ENCODE results near the gene CSE1L. TPM values are rescaled to one million over a fixed set of nuclear protein-coding genes. Genes with fewer than 3 reads are reported as not detected.
"Not testable (repeated sequence)": the region's sequence is repeated elsewhere in the genome, so short reads cannot be mapped to it uniquely, and the experiment has no call there.

The CSE1L gene, protein sequence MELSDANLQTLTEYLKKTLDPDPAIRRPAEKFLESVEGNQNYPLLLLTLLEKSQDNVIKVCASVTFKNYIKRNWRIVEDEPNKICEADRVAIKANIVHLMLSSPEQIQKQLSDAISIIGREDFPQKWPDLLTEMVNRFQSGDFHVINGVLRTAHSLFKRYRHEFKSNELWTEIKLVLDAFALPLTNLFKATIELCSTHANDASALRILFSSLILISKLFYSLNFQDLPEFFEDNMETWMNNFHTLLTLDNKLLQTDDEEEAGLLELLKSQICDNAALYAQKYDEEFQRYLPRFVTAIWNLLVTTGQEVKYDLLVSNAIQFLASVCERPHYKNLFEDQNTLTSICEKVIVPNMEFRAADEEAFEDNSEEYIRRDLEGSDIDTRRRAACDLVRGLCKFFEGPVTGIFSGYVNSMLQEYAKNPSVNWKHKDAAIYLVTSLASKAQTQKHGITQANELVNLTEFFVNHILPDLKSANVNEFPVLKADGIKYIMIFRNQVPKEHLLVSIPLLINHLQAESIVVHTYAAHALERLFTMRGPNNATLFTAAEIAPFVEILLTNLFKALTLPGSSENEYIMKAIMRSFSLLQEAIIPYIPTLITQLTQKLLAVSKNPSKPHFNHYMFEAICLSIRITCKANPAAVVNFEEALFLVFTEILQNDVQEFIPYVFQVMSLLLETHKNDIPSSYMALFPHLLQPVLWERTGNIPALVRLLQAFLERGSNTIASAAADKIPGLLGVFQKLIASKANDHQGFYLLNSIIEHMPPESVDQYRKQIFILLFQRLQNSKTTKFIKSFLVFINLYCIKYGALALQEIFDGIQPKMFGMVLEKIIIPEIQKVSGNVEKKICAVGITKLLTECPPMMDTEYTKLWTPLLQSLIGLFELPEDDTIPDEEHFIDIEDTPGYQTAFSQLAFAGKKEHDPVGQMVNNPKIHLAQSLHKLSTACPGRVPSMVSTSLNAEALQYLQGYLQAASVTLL
- total RNA-seq (100 to 1,000 TPM in 1 of 2 donors, 10 to 100 TPM in 1; 74.5 to 131 TPM), polyA plus RNA-seq (ENCODE audit: insufficient read length in 2 of 2) (10 to 100 TPM; 84.2 to 92.5 TPM)
- long read RNA-seq, donor 1, transcript CSE1L-201 (25 exons, 3,553 nt): major isoform, 15 of 173 reads
- long read RNA-seq, donor 1, partial matches to known transcripts: 145 of 173 reads
- long read RNA-seq, donor 1, other reads (novel, unspliced or antisense): 12 of 173 reads
- long read RNA-seq, donor 2, transcript CSE1L-201 (25 exons, 3,553 nt): major isoform, 9 of 27 reads
- long read RNA-seq, donor 2, partial matches to known transcripts: 18 of 27 reads
- long read RNA-seq, donor 2, other reads (novel, unspliced or antisense): 0 of 27 reads
- long read RNA-seq, donor 3, transcript CSE1L-201 (25 exons, 3,553 nt): major isoform, 6 of 34 reads
- long read RNA-seq, donor 3, partial matches to known transcripts: 27 of 34 reads
- long read RNA-seq, donor 3, other reads (novel, unspliced or antisense): 0 of 34 reads
- long read RNA-seq, donor 4, transcript CSE1L-201 (25 exons, 3,553 nt): major isoform, 9 of 101 reads
- long read RNA-seq, donor 4, partial matches to known transcripts: 92 of 101 reads
- long read RNA-seq, donor 4, other reads (novel, unspliced or antisense): 0 of 101 reads

- Histone ChIP-seq H3K36me3 (ENCODE audit: control insufficient read depth, insufficient read depth, low read length) (peaks cover 3% of the 10 kb centered on the region), H3K27ac (ENCODE audit: low read depth, low read length) (peak within 1 kb of the TSS; percentile 96), H3K4me1 (ENCODE audit: control insufficient read depth, insufficient read depth, low read length) (peaks cover 13% of the 10 kb centered on the region), H3K4me3 (ENCODE audit: low read depth, low read length) (peak within 1 kb of the TSS; percentile 98), H3K27me3 (ENCODE audit: control insufficient read depth, insufficient read depth, low read length) (no peaks in the 10 kb centered on the region), H3K9me3 (ENCODE audit: control insufficient read depth, insufficient read depth, low read length) (no peaks in the 10 kb centered on the region)
- peak; percentile 86 to 98 (median 92) for DNase-seq (ENCODE audit: low read depth in 4 of 6, low spot score in 6 of 6)
- under 1% methylated on average over 80 of the region's 80 CpGs for WGBS (ENCODE audit: insufficient coverage)
Measured at GRCh38 chr20:49046087-49046900, at the start of gene CSE1L. CSE1L (plus strand) TSS chr20:49046312; CDS start chr20:49058464, 12,152 bp downstream.

GRCh38 chr20:48999890-49000870 lies 45.9 kb upstream of the CSE1L start:
- H3K4me3 ChIP-seq (ENCODE audit: low read depth, low read length): no peak overlapping the region
- H3K27ac ChIP-seq (ENCODE audit: low read depth, low read length): no peak overlapping the region
- peaks cover 41% of the 10 kb centered on the region for H3K36me3 ChIP-seq (ENCODE audit: control insufficient read depth, insufficient read depth, low read length)
- DNase-seq (ENCODE audit: low read depth in 4 of 6, low spot score in 6 of 6): no peak
- no peaks in the 10 kb centered on the region for H3K27me3 ChIP-seq (ENCODE audit: control insufficient read depth, insufficient read depth, low read length)
- no peaks in the 10 kb centered on the region for H3K4me1 ChIP-seq (ENCODE audit: control insufficient read depth, insufficient read depth, low read length)
- 86% methylated on average over 1 of the region's 3 CpGs for WGBS (ENCODE audit: insufficient coverage)
- no peaks in the 10 kb centered on the region for H3K9me3 ChIP-seq (ENCODE audit: control insufficient read depth, insufficient read depth, low read length)

- Histone ChIP-seq H3K27ac (ENCODE audit: low read depth, low read length) (no peak overlapping the region), H3K36me3 (ENCODE audit: control insufficient read depth, insufficient read depth, low read length) (peaks cover 45% of the 10 kb centered on the region), H3K4me3 (ENCODE audit: low read depth, low read length) (no peak overlapping the region), H3K9me3 (ENCODE audit: control insufficient read depth, insufficient read depth, low read length) (no peaks in the 10 kb centered on the region), H3K4me1 (ENCODE audit: control insufficient read depth, insufficient read depth, low read length) (no peaks in the 10 kb centered on the region), H3K27me3 (ENCODE audit: control insufficient read depth, insufficient read depth, low read length) (no peaks in the 10 kb centered on the region)
- WGBS (ENCODE audit: insufficient coverage): no CpG with 5 or more reads among the region's 7 CpGs
- no peak for DNase-seq (ENCODE audit: low read depth in 4 of 6, low spot score in 6 of 6)
Measured at GRCh38 chr20:49001741-49002140, 44.4 kb upstream of the CSE1L start.

GRCh38 chr20:49006446-49006980 lies 39.6 kb upstream of the CSE1L start:
- Histone ChIP-seq H3K36me3 (ENCODE audit: control insufficient read depth, insufficient read depth, low read length) (peaks cover 35% of the 10 kb centered on the region), H3K27ac (ENCODE audit: low read depth, low read length) (no peak overlapping the region), H3K4me3 (ENCODE audit: low read depth, low read length) (no peak overlapping the region), H3K9me3 (ENCODE audit: control insufficient read depth, insufficient read depth, low read length) (no peaks in the 10 kb centered on the region), H3K27me3 (ENCODE audit: control insufficient read depth, insufficient read depth, low read length) (no peaks in the 10 kb centered on the region), H3K4me1 (ENCODE audit: control insufficient read depth, insufficient read depth, low read length) (no peaks in the 10 kb centered on the region)
- WGBS (ENCODE audit: insufficient coverage): 92% methylated on average over 7 of the region's 8 CpGs
- peak in 1 of 6 donors; percentile 21 for DNase-seq (ENCODE audit: low read depth in 4 of 6, low spot score in 6 of 6)

- 96% methylated on average over 8 of the region's 12 CpGs for WGBS (ENCODE audit: insufficient coverage)
Measured at GRCh38 chr20:49009899-49010631, 36.0 kb upstream of the CSE1L start.

DNA sequence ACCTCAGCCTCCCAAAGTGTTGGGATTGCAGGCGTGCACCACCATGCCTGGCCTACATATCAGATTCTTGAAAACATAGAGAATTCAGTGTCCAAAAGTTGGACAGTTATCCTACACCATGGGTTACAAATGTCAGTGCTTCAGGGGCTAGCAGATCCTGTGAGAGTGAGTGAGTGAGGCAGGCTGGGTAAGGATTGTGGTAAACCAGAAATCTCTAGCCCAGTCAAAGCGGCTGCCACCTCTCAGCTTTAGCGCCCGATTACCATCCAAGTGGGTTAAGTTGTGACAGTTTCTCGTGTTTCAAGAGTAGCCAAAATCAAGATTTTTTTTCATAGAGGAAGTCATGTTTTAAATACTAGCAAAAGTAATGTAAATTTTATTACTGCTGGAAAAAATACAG lies 21.9 kb upstream of the CSE1L start:
- no peak for DNase-seq (ENCODE audit: low read depth in 4 of 6, low spot score in 6 of 6)
- Histone ChIP-seq H3K4me3 (ENCODE audit: low read depth, low read length) (no peak overlapping the region), H3K4me1 (ENCODE audit: control insufficient read depth, insufficient read depth, low read length) (no peaks in the 10 kb centered on the region), H3K27ac (ENCODE audit: low read depth, low read length) (no peak overlapping the region), H3K27me3 (ENCODE audit: control insufficient read depth, insufficient read depth, low read length) (no peaks in the 10 kb centered on the region), H3K9me3 (ENCODE audit: control insufficient read depth, insufficient read depth, low read length) (no peaks in the 10 kb centered on the region), H3K36me3 (ENCODE audit: control insufficient read depth, insufficient read depth, low read length) (peaks cover 39% of the 10 kb centered on the region)
- WGBS (ENCODE audit: insufficient coverage): 83% methylated on average over 1 of the region's 5 CpGs

More at GRCh38 chr20:49009899-49010631, 36.0 kb upstream of the CSE1L start:
- H3K27ac ChIP-seq (ENCODE audit: low read depth, low read length): no peak overlapping the region
- H3K9me3 ChIP-seq (ENCODE audit: control insufficient read depth, insufficient read depth, low read length): no peaks in the 10 kb centered on the region
- no peak for DNase-seq (ENCODE audit: low read depth in 4 of 6, low spot score in 6 of 6)
- no peaks in the 10 kb centered on the region for H3K27me3 ChIP-seq (ENCODE audit: control insufficient read depth, insufficient read depth, low read length)
- peaks cover 40% of the 10 kb centered on the region for H3K36me3 ChIP-seq (ENCODE audit: control insufficient read depth, insufficient read depth, low read length)
- no peak overlapping the region for H3K4me3 ChIP-seq (ENCODE audit: low read depth, low read length)
- H3K4me1 ChIP-seq (ENCODE audit: control insufficient read depth, insufficient read depth, low read length): no peaks in the 10 kb centered on the region

DNA sequence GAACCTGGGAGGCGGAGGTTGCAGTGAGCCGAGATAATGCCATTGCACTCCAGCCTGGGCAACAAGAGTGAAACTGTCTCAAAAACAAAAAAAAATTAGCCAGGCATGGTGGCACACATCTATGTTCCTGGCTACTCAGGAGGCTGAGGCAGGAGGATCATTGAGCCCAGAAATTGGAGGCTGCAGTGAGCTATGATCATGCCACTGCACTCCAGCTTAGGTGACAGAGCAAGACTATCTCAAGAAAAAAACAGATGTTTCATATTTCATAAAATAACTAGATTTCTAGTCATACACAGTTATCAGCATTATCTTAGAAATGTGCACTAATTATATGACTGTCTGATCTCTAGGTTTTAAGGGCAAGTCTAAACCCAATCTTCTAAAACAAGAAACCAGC lies 17.9 kb upstream of the CSE1L start:
- not testable (repeated sequence) for H3K4me1 ChIP-seq (ENCODE audit: control insufficient read depth, insufficient read depth, low read length); H3K27ac ChIP-seq (ENCODE audit: low read depth, low read length); H3K4me3 ChIP-seq (ENCODE audit: low read depth, low read length); H3K27me3 ChIP-seq (ENCODE audit: control insufficient read depth, insufficient read depth, low read length); H3K9me3 ChIP-seq (ENCODE audit: control insufficient read depth, insufficient read depth, low read length); DNase-seq (ENCODE audit: low read depth in 4 of 6, low spot score in 6 of 6)
- whole genome bisulfite sequencing (ENCODE audit: insufficient coverage): 100% methylated on average over 2 of the region's 2 CpGs
- peaks cover 46% of the 10 kb centered on the region for H3K36me3 ChIP-seq (ENCODE audit: control insufficient read depth, insufficient read depth, low read length)

Measured in spinal cord (tissue), 10 donors.